H1 (cell line): ENCODE data around the gene SLC6A6. TPM values are rescaled to one million over a fixed set of nuclear protein-coding genes. Genes with fewer than 3 reads are reported as not detected.

Experiments used
- CTCF ChIA-PET: fragments of 300-600 bp; sonication (Branson Sonifier 250); formaldehyde crosslinking; loops from one replicate; lab custom pipeline; 2021; ENCODE audit not compliant: partially characterized antibody; lab: Charles Lee
- POLR2A ChIA-PET: fragments of 300-600 bp; sonication (Branson Sonifier 250); formaldehyde crosslinking; loops from one replicate; lab custom pipeline; 2021; ENCODE audit warnings: inconsistent platforms; ENCODE audit not compliant: partially characterized antibody; lab: Charles Lee
- DNase-seq, 2 experiments: peaks; one replicate each; pipeline versions ENCODE4 v3.0.0 to v3.0.0-alpha.2; 2010 to 2022; ENCODE audit warnings: low spot score in 2 of 2, low read depth in 1 of 2, mixed read lengths in 1 of 2
- FAIRE-seq: peaks from 2 replicates; lab custom pipeline; 2011; peaks lifted over from hg19 to GRCh38; lab: Jason Lieb, UNC
- H2AFZ ChIP-seq: 2 replicates; pipeline ENCODE4 v1.8.1; 2012; ENCODE audit warnings: low read length, inconsistent platforms
- H2AK5ac ChIP-seq: 2 replicates; pipeline ENCODE4 v1.6.1; 2013; ENCODE audit warnings: low read depth, low read length
- H2BK120ac ChIP-seq: replicated peaks from 2 replicates; pipeline ENCODE3; 2013; ENCODE audit warnings: low read depth, low read length, inconsistent platforms
- H2BK12ac ChIP-seq: 2 replicates; pipeline ENCODE4 v1.6.1; 2013; ENCODE audit warnings: low read depth, low read length
- H2BK15ac ChIP-seq: 2 replicates; pipeline ENCODE4 v1.6.1; 2013; ENCODE audit warnings: low read length
- H2BK20ac ChIP-seq: 2 replicates; pipeline ENCODE4 v1.6.1; 2013; ENCODE audit warnings: low read length
- H2BK5ac ChIP-seq: 2 replicates; pipeline ENCODE4 v1.6.1; 2013; ENCODE audit warnings: low read depth, low read length
- H3K14ac ChIP-seq: 2 replicates; pipeline ENCODE4 v1.6.1; 2013; ENCODE audit warnings: inconsistent platforms; ENCODE audit not compliant: insufficient read length
- H3K18ac ChIP-seq: 2 replicates; pipeline ENCODE4 v1.6.1; 2013; ENCODE audit warnings: low read length; ENCODE audit errors: extremely low read depth
- H3K23ac ChIP-seq: 2 replicates; pipeline ENCODE4 v1.6.1; 2013; ENCODE audit warnings: inconsistent platforms; ENCODE audit not compliant: insufficient read length
- H3K23me2 ChIP-seq: 2 replicates; pipeline ENCODE4 v1.6.1; 2013; ENCODE audit warnings: low read depth, low read length
- H3K27ac ChIP-seq: 2 replicates; pipeline ENCODE4 v1.6.1; 2011; ENCODE audit warnings: low read depth, low read length, inconsistent platforms
- H3K27me3 ChIP-seq, 4 experiments: replicated peaks in 1 of 4; 1 replicate in 1 of 4; 2 replicates in 3 of 4; pipeline versions ENCODE4 v1.6.1 to v1.8.1; 2011 to 2013; ENCODE audit warnings: low read length in 3 of 4, mild to moderate bottlenecking in 3 of 4, inconsistent platforms in 2 of 4, mixed read lengths in 2 of 4, moderate library complexity in 1 of 4; ENCODE audit not compliant: control insufficient read depth in 3 of 4, insufficient read depth in 3 of 4; ENCODE audit errors: extremely low read depth in 1 of 4
- H3K36me3 ChIP-seq, 4 experiments: 2 replicates each; pipeline versions ENCODE4 v1.6.1 to v1.8.1; 2011 to 2013; ENCODE audit warnings: mild to moderate bottlenecking in 4 of 4, low read length in 3 of 4, moderate library complexity in 2 of 4, control low read depth in 1 of 4, inconsistent platforms in 1 of 4; ENCODE audit not compliant: insufficient read depth in 4 of 4, control insufficient read depth in 2 of 4
- H3K4ac ChIP-seq: replicated peaks from 2 replicates; pipeline ENCODE3; 2013; ENCODE audit warnings: low read length, low read depth, mixed read lengths, inconsistent platforms; ENCODE audit not compliant: insufficient read length
- H3K4me1 ChIP-seq, 4 experiments: replicated peaks in 1 of 4; 1 replicate in 1 of 4; 2 replicates in 3 of 4; pipeline versions ENCODE4 v1.6.1 to v1.8.1; 2011 to 2013; ENCODE audit warnings: low read length in 3 of 4, inconsistent platforms in 2 of 4, mixed read lengths in 1 of 4; ENCODE audit not compliant: insufficient read depth in 4 of 4, control insufficient read depth in 3 of 4
- H3K4me2 ChIP-seq, 2 experiments: 2 replicates each; pipeline versions ENCODE4 v1.6.1 to v1.8.1; 2011 to 2013; ENCODE audit warnings: low read depth in 2 of 2, low read length in 2 of 2, control low read depth in 1 of 2, inconsistent platforms in 1 of 2, mild to moderate bottlenecking in 1 of 2; ENCODE audit not compliant: insufficient read depth in 1 of 2
- H3K4me3 ChIP-seq, 4 experiments: fragments of 200-600, 300-600 bp in 1 of 4; sonication (generic), shearing (Covaris generic), sonication (Bioruptor Twin) in 1 of 4; 2 replicates each; pipeline versions ENCODE4 v1.5.1 to v1.8.1; 2011 to 2016; ENCODE audit warnings: low read length in 4 of 4, low read depth in 3 of 4, control low read depth in 2 of 4, inconsistent platforms in 2 of 4, mild to moderate bottlenecking in 2 of 4, mixed read lengths in 1 of 4, moderate library complexity in 1 of 4; ENCODE audit not compliant: insufficient read depth in 2 of 4; ENCODE audit errors: extremely low read depth in 1 of 4
- H3K56ac ChIP-seq: replicated peaks from 2 replicates; pipeline ENCODE3; 2013; ENCODE audit warnings: low read depth, mild to moderate bottlenecking, mixed read lengths, low read length, inconsistent platforms; ENCODE audit not compliant: insufficient read length
- H3K79me1 ChIP-seq: 2 replicates; pipeline ENCODE4 v1.6.1; 2013; ENCODE audit warnings: low read depth, low read length, control low read depth
- H3K79me2 ChIP-seq, 2 experiments: 2 replicates each; pipeline versions ENCODE4 v1.6.1 to v1.8.1; 2012 to 2013; ENCODE audit warnings: low read length in 2 of 2, mild to moderate bottlenecking in 2 of 2, inconsistent platforms in 1 of 2; ENCODE audit not compliant: insufficient read depth in 2 of 2, control insufficient read depth in 1 of 2
- H3K9ac ChIP-seq, 4 experiments: replicated peaks in 1 of 4; 1 replicate in 1 of 4; 2 replicates in 3 of 4; pipeline versions ENCODE4 v1.6.1 to v1.8.1; 2011 to 2013; ENCODE audit warnings: low read depth in 3 of 4, low read length in 3 of 4, control low read depth in 2 of 4, mild to moderate bottlenecking in 2 of 4, moderate library complexity in 2 of 4, inconsistent platforms in 1 of 4; ENCODE audit errors: extremely low read depth in 1 of 4
- H3K9me3 ChIP-seq, 2 experiments: 2 replicates each; pipeline versions ENCODE4 v1.6.1 to v1.8.1; 2012 to 2013; ENCODE audit warnings: mild to moderate bottlenecking in 2 of 2, moderate library complexity in 2 of 2, control low read depth in 1 of 2, inconsistent platforms in 1 of 2, low read depth in 1 of 2, low read length in 1 of 2, mixed read lengths in 1 of 2; ENCODE audit not compliant: insufficient read depth in 2 of 2
- H4K20me1 ChIP-seq, 2 experiments: replicated peaks in 1 of 2; 2 replicates each; pipeline versions ENCODE3 to v1.8.1; 2011 to 2013; ENCODE audit warnings: inconsistent platforms in 2 of 2, low read length in 2 of 2, mild to moderate bottlenecking in 1 of 2; ENCODE audit not compliant: insufficient read depth in 2 of 2, control insufficient read depth in 1 of 2
- H4K5ac ChIP-seq: 2 replicates; pipeline ENCODE4 v1.6.1; 2013; ENCODE audit warnings: low read length, low read depth, mixed read lengths, inconsistent platforms; ENCODE audit not compliant: insufficient read length
- H4K8ac ChIP-seq: 2 replicates; pipeline ENCODE4 v1.8.0; 2013; ENCODE audit warnings: mild to moderate bottlenecking, moderate library complexity, low read length, inconsistent platforms; ENCODE audit not compliant: insufficient read depth; ENCODE audit errors: extremely low read depth
- H4K91ac ChIP-seq: replicated peaks from 2 replicates; pipeline ENCODE3; 2013; ENCODE audit warnings: low read length, mixed read lengths, inconsistent platforms; ENCODE audit not compliant: insufficient read length
- ATF2 ChIP-seq: IDR thresholded peaks from 2 replicates; pipeline ENCODE4 v1.6.1; 2012; ENCODE audit warnings: low read length, inconsistent platforms
- BACH1 ChIP-seq: IDR thresholded peaks from 2 replicates; pipeline ENCODE4 v1.6.1; 2012; ENCODE audit warnings: low read length, improper control_type of control experiment
- EGR1 ChIP-seq: IDR thresholded peaks from 2 replicates; pipeline ENCODE4 v1.6.1; 2011; ENCODE audit warnings: low read depth, low read length, borderline replicate concordance
- GABPA ChIP-seq: IDR thresholded peaks from 2 replicates; pipeline ENCODE4 v1.6.1; 2011; ENCODE audit warnings: mild to moderate bottlenecking, low read length, moderate library complexity, borderline replicate concordance; ENCODE audit not compliant: insufficient read depth
- NANOG ChIP-seq: IDR thresholded peaks from 2 replicates; pipeline ENCODE4 v1.6.1; 2011; ENCODE audit warnings: low read length, low read depth, mild to moderate bottlenecking, inconsistent platforms; ENCODE audit not compliant: insufficient read depth, poor library complexity, severe bottlenecking
- PHF8 ChIP-seq: fragments of 200-600 bp; sonication (generic); conservative IDR thresholded peaks from 2 replicates; pipeline ENCODE4 v1.7.1; 2012; ENCODE audit warnings: low read depth, mild to moderate bottlenecking, inconsistent platforms, low read length, moderate library complexity
- POLR2A ChIP-seq, 2 experiments: IDR thresholded peaks; 1 replicate in 1 of 2; 2 replicates in 1 of 2; pipeline ENCODE4 v1.6.1; 2011; ENCODE audit warnings: low read depth in 2 of 2, low read length in 2 of 2, mild to moderate bottlenecking in 2 of 2; ENCODE audit errors: control extremely low read depth in 1 of 2
- POLR2AphosphoS5 ChIP-seq: IDR thresholded peaks from 2 replicates; pipeline ENCODE4 v1.6.1; 2011; ENCODE audit warnings: low read depth, low read length
- SAP30 ChIP-seq: fragments of 300-600 bp; sonication (generic); IDR thresholded peaks from 2 replicates; pipeline ENCODE4 v1.7.1; 2012; ENCODE audit warnings: low read length, moderate library complexity, mild to moderate bottlenecking, inconsistent platforms; ENCODE audit not compliant: insufficient read depth, insufficient replicate concordance
- SIRT6 ChIP-seq: IDR thresholded peaks from one replicate; pipeline ENCODE4 v1.7.1; 2012; ENCODE audit warnings: low read length, inconsistent platforms
- SP1 ChIP-seq: IDR thresholded peaks from 2 replicates; pipeline ENCODE4 v1.6.1; 2011; ENCODE audit warnings: low read depth, low read length
- USF2 ChIP-seq: IDR thresholded peaks from 2 replicates; pipeline ENCODE4 v1.6.1; 2011; ENCODE audit warnings: low read length, improper control_type of control experiment
- WGBS, 2 experiments: shearing (Covaris generic) in 1 of 2; methylation state at CpG; one replicate each; pipeline versions ENCODE4 v1.1.6 to v1.1.7; 2013 to 2015; ENCODE audit warnings: low lambda C conversion rate in 2 of 2, mixed read lengths in 2 of 2, inconsistent platforms in 1 of 2, low coverage in 1 of 2, missing lambda C conversion rate in 1 of 2; ENCODE audit not compliant: insufficient replicate concordance in 2 of 2, insufficient coverage in 1 of 2, insufficient read length in 1 of 2; ENCODE audit errors: extremely low coverage in 1 of 2, missing lambda C conversion rate in 1 of 2; 5-methylcytosine and 5-hydroxymethylcytosine counted together
- polyA plus RNA-seq, 7 experiments: library from polyadenylated mRNA; depleted of rRNA in 3 of 7; stranded (reverse) in 5 of 7; unstranded in 2 of 7; fragments of >200 nt in 5 of 7; fragments of 200-250 nt in 2 of 7; gene quantifications; 1 replicate in 5 of 7; 2 replicates in 1 of 7; 4 replicates in 1 of 7; pipeline versions ENCODE4 v1.2.1 to v1.2.3, GENCODE V29; 2011 to 2013; ENCODE audit warnings: missing spikeins in 2 of 7, mixed read lengths in 2 of 7
- total RNA-seq: library from RNA; stranded (reverse); fragmentation: NEBNext Ultra II Directional; extraction: Animal tissue kit (Norgen Biotek cat#: 25700); gene quantifications from 2 replicates; pipeline ENCODE4 v1.2.1, GENCODE V29; 2021

Gene SLC6A6
- total and polyA plus RNA-seq, 2 of the 8 experiments (the other 6 are each of a cell fraction or from before 2014, with no cell fraction given): 66.2 to 144 TPM

- Histone ChIP-seq H3K4me1 (no peaks in the 10 kb centered on the region; a peak in 1 of 7 replicates), H4K5ac (no peak overlapping the region), H3K27me3 (no peaks in the 10 kb centered on the region), H2BK5ac (no peak overlapping the region), H2AFZ (no peak overlapping the region), H2AK5ac (no peak overlapping the region), H3K36me3 (no peaks in the 10 kb centered on the region), H2BK12ac (0 out of 2 replicates have a peak overlapping the region, but pooled peaks have one; percentile 60), H3K4ac (no peak overlapping the region), H4K8ac (no peak overlapping the region), H2BK120ac (no peak overlapping the region), H3K79me2 (no peaks in the 10 kb centered on the region), H3K27ac (no peak overlapping the region), H3K4me2 (no peak overlapping the region), H3K23ac (no peak overlapping the region), H3K18ac (no peak overlapping the region), H4K91ac (no peak overlapping the region), H3K23me2 (no peaks in the 10 kb centered on the region), H2BK20ac (no peak overlapping the region), H3K79me1 (no peaks in the 10 kb centered on the region; the same call in 1 of the 2 replicates), H3K56ac (no peak overlapping the region), H2BK15ac (no peak overlapping the region), H4K20me1 (no peaks in the 10 kb centered on the region), H3K9me3 (no peaks in the 10 kb centered on the region), H3K14ac (no peak overlapping the region), H3K4me3 (no peak overlapping the region), H3K9ac (no peak overlapping the region)
- DNase-seq (no peak), FAIRE-seq (no peak)
- POLR2A ChIA-PET: no interaction called here
- WGBS, 2 experiments: 89% methylated on average over 9 of the region's 9 CpGs; no CpG with 5 or more reads in 1 of the 2 experiments
- CTCF ChIA-PET: interaction anchor here (0.6 to 4.3 kb wide), 15 partner anchors 10 to 765 kb away, joined by 3 to 27 read pairs (median 4); no protein-coding TSS in a partner anchor
- no peak for TF ChIP-seq EGR1
- TF ChIP-seq NANOG: no peak
- no peak for TF ChIP-seq USF2
- no peak for TF ChIP-seq BACH1
- no peak for TF ChIP-seq ATF2
- no peak for TF ChIP-seq POLR2AphosphoS5
- no peak for TF ChIP-seq GABPA
- TF ChIP-seq PHF8: no peak
- TF ChIP-seq SP1: no peak
- no peak for TF ChIP-seq SAP30
- no peak for TF ChIP-seq SIRT6
- TF ChIP-seq POLR2A (IDR thresholded peaks at IDR 0.05; ENCODE audit: control extremely low read depth in 1 of 2, low read depth in 2 of 2, low read length in 2 of 2): no peak
These were observed 93.9 kb downstream of the SLC6A6 start for GRCh38 chr3:14496351-14496750.
